Neutrophil (primary cell): ENCODE measurements around the gene JAK1.
A peak's percentile ranks its signal among the peaks of the same experiment; 100 is the strongest.

Experiments used
- H3K27ac ChIP-seq: fragments of 200-600 bp; sonication (generic); 2 replicates; pipeline ENCODE4 v1.5.1; 2016; ENCODE audit warnings: mild to moderate bottlenecking, moderate library complexity
- H3K27me3 ChIP-seq: fragments of 200-600 bp; sonication (generic); 2 replicates; pipeline ENCODE4 v1.6.0; 2016; ENCODE audit warnings: mild to moderate bottlenecking
- H3K36me3 ChIP-seq: fragments of 200-600 bp; sonication (generic); 2 replicates; pipeline ENCODE4 v1.5.1; 2017
- H3K4me1 ChIP-seq, 2 experiments: fragments of 200-600 bp in 1 of 2; sonication (generic) in 1 of 2; 1 replicate in 1 of 2; 2 replicates in 1 of 2; pipeline versions ENCODE4 v1.5.1 to v1.6.1; 2013 to 2016; ENCODE audit warnings: low read depth in 1 of 2, low read length in 1 of 2, mild to moderate bottlenecking in 1 of 2, moderate library complexity in 1 of 2; ENCODE audit not compliant: control insufficient read depth in 1 of 2, insufficient read depth in 1 of 2
- H3K4me3 ChIP-seq, 2 experiments: fragments of 200-600 bp in 1 of 2; sonication (generic) in 1 of 2; 1 replicate in 1 of 2; 2 replicates in 1 of 2; pipeline ENCODE4 v1.5.1; 2013 to 2016; ENCODE audit warnings: low read depth in 1 of 2, low read length in 1 of 2, mild to moderate bottlenecking in 1 of 2, moderate library complexity in 1 of 2
- H3K9me3 ChIP-seq: fragments of 200-600 bp; sonication (generic); 2 replicates; pipeline ENCODE4 v1.5.1; 2016
- CTCF ChIP-seq: fragments of 200-600 bp; sonication (generic); IDR thresholded peaks from 2 replicates; pipeline ENCODE4 v1.5.1; 2016; ENCODE audit warnings: antibody characterized with exemption

Gene JAK1

GRCh38 chr1:64885648-64886047 lies 80.7 kb downstream of the JAK1 start:
- H3K36me3 ChIP-seq: peaks cover 43% of the 10 kb centered on the region
- H3K4me3 ChIP-seq: no peak overlapping the region
- H3K9me3 ChIP-seq: no peaks in the 10 kb centered on the region
- TF ChIP-seq CTCF: no peak
- H3K27ac ChIP-seq: no peak overlapping the region
- no peaks in the 10 kb centered on the region for H3K4me1 ChIP-seq
- H3K27me3 ChIP-seq: no peaks in the 10 kb centered on the region

GRCh38 chr1:64884261-64885040 lies 81.9 kb downstream of the JAK1 start:
- TF ChIP-seq CTCF: no peak
- peak overlapping the region; percentile 6 for H3K27ac ChIP-seq
- no peaks in the 10 kb centered on the region for H3K27me3 ChIP-seq
- H3K36me3 ChIP-seq: peaks cover 45% of the 10 kb centered on the region
- H3K4me3 ChIP-seq: no peak overlapping the region
- no peaks in the 10 kb centered on the region for H3K4me1 ChIP-seq
- no peaks in the 10 kb centered on the region for H3K9me3 ChIP-seq

GRCh38 chr1:64882574-64883255 lies 83.6 kb downstream of the JAK1 start:
- H3K9me3 ChIP-seq: no peaks in the 10 kb centered on the region
- H3K27ac ChIP-seq: no peak overlapping the region
- peaks cover 61% of the 10 kb centered on the region for H3K36me3 ChIP-seq
- H3K4me1 ChIP-seq: peaks cover 0 to 2% of the 10 kb centered on the region in 2 experiments
- H3K4me3 ChIP-seq: no peak overlapping the region
- no peak for TF ChIP-seq CTCF
- H3K27me3 ChIP-seq: no peaks in the 10 kb centered on the region

- Histone ChIP-seq H3K27me3 (no peaks in the 10 kb centered on the region), H3K27ac (peak overlapping the region; percentile 24), H3K4me3 (no peak overlapping the region), H3K36me3 (peaks cover 72% of the 10 kb centered on the region), H3K9me3 (no peaks in the 10 kb centered on the region), H3K4me1 (peaks cover 5 to 11% of the 10 kb centered on the region in 2 experiments)
- TF ChIP-seq CTCF: no peak
These were observed 85.1 kb downstream of the JAK1 start for GRCh38 chr1:64881281-64881680.

GRCh38 chr1:64880449-64880848 lies 85.9 kb downstream of the JAK1 start:
- H3K27me3 ChIP-seq: no peaks in the 10 kb centered on the region
- peaks cover 5 to 11% of the 10 kb centered on the region in 2 experiments for H3K4me1 ChIP-seq
- H3K4me3 ChIP-seq: no peak overlapping the region
- no peak overlapping the region for H3K27ac ChIP-seq
- H3K36me3 ChIP-seq: peaks cover 74% of the 10 kb centered on the region
- no peaks in the 10 kb centered on the region for H3K9me3 ChIP-seq
- no peak for TF ChIP-seq CTCF
